WTC11 (cell line): ENCODE results near the gene SRMS.

Experiments
- AFF4 ChIP-seq: sonication (generic); formaldehyde crosslinking; IDR thresholded peaks from 2 replicates; pipeline ENCODE4 v1.8.1; 2023; ENCODE audit warnings: mild to moderate bottlenecking, missing genetic modification reagents, borderline replicate concordance
- ATF6 ChIP-seq: sonication (generic); formaldehyde crosslinking; IDR thresholded peaks from 2 replicates; pipeline ENCODE4 v1.8.1; 2023; ENCODE audit warnings: mild to moderate bottlenecking, missing genetic modification reagents
- ELF4 ChIP-seq: sonication (generic); formaldehyde crosslinking; IDR thresholded peaks from 2 replicates; pipeline ENCODE4 v1.8.1; 2022; ENCODE audit warnings: low read depth, mild to moderate bottlenecking, moderate library complexity, missing genetic modification reagents
- SP1 ChIP-seq: sonication (generic); formaldehyde crosslinking; conservative IDR thresholded peaks from 2 replicates; pipeline ENCODE4 v1.8.1; 2022; ENCODE audit warnings: missing genetic modification reagents
- TF ChIP-seq, protein P1 (sequence below): fragments of 200-600 bp; IDR thresholded peaks from 2 replicates; pipeline ENCODE4 v1.8.0; 2022; ENCODE audit warnings: antibody characterized with exemption

- no peak for TF ChIP-seq AFF4
- TF ChIP-seq, protein P1, sequence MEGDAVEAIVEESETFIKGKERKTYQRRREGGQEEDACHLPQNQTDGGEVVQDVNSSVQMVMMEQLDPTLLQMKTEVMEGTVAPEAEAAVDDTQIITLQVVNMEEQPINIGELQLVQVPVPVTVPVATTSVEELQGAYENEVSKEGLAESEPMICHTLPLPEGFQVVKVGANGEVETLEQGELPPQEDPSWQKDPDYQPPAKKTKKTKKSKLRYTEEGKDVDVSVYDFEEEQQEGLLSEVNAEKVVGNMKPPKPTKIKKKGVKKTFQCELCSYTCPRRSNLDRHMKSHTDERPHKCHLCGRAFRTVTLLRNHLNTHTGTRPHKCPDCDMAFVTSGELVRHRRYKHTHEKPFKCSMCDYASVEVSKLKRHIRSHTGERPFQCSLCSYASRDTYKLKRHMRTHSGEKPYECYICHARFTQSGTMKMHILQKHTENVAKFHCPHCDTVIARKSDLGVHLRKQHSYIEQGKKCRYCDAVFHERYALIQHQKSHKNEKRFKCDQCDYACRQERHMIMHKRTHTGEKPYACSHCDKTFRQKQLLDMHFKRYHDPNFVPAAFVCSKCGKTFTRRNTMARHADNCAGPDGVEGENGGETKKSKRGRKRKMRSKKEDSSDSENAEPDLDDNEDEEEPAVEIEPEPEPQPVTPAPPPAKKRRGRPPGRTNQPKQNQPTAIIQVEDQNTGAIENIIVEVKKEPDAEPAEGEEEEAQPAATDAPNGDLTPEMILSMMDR, result no peak
- TF ChIP-seq SP1 (CRISPR knock-in tag), result no peak
- no peak for TF ChIP-seq ELF4 (CRISPR knock-in tag)
- no peak for TF ChIP-seq ATF6 (CRISPR knock-in tag)
These were observed 1.5 kb upstream of the SRMS start for GRCh38 chr20:63549019-63549418.
